A172 (cell line): Measurements from ENCODE around the gene ABCC4. TPM values are rescaled to one million over a fixed set of nuclear protein-coding genes. Genes with fewer than 3 reads are reported as not detected.

Source experiments
- DNase-seq: peaks from one replicate; pipeline ENCODE4 v3.0.0-alpha.2; 2015; ENCODE audit warnings: low spot score
- total RNA-seq: library from RNA; depleted of rRNA; stranded (reverse); fragments of >200 nt; shearing (Covaris generic); gene quantifications from 2 replicates; pipeline ENCODE4 v1.2.3, GENCODE V29; 2014

The ABCC4 gene
- total RNA-seq, 1 experiment from 2014 or later = 45.7 TPM

GRCh38 chr13:95233026-95233635, 68.1 kb downstream of the ABCC4 start:
- no peak for DNase-seq

- DNase-seq = no peak
These were observed 69.9 kb downstream of the ABCC4 start for GRCh38 chr13:95231393-95231792.

- DNase-seq = no peak
These were observed 71.4 kb downstream of the ABCC4 start for GRCh38 chr13:95229855-95230254.

GRCh38 chr13:95228130-95228529, 73.1 kb downstream of the ABCC4 start:
- DNase-seq = no peak

GRCh38 chr13:95226932-95227695, 74.1 kb downstream of the ABCC4 start:
- DNase-seq = no peak

- no peak for DNase-seq
These were observed 74.8 kb downstream of the ABCC4 start for GRCh38 chr13:95226476-95226875.

GRCh38 chr13:95226050-95226449, 75.2 kb downstream of the ABCC4 start:
- DNase-seq = no peak

GRCh38 chr13:95224064-95224463, 77.2 kb downstream of the ABCC4 start:
- no peak for DNase-seq

GRCh38 chr13:95222733-95223018, 78.6 kb downstream of the ABCC4 start:
- DNase-seq = no peak

- no peak for DNase-seq
These were observed 79.1 kb downstream of the ABCC4 start for GRCh38 chr13:95221971-95222732.

- no peak for DNase-seq
These were observed 80.6 kb downstream of the ABCC4 start for GRCh38 chr13:95220611-95221010.

GRCh38 chr13:95217920-95218830, 83.1 kb downstream of the ABCC4 start:
- DNase-seq = no peak

- no peak for DNase-seq
These were observed 85.1 kb downstream of the ABCC4 start for GRCh38 chr13:95216182-95216581.

- DNase-seq = no peak
These were observed 88.0 kb downstream of the ABCC4 start for GRCh38 chr13:95212983-95213850.

- DNase-seq = no peak
These were observed 92.1 kb downstream of the ABCC4 start for GRCh38 chr13:95209109-95209508.

GRCh38 chr13:95207769-95208366, 93.4 kb downstream of the ABCC4 start:
- no peak for DNase-seq

GRCh38 chr13:95206116-95206515, 95.1 kb downstream of the ABCC4 start:
- DNase-seq = no peak

GRCh38 chr13:95204231-95204765, 97.0 kb downstream of the ABCC4 start:
- DNase-seq = no peak

- DNase-seq = no peak
These were observed 99.2 kb downstream of the ABCC4 start for GRCh38 chr13:95201814-95202651.
